ENCODE measurements around the gene TP53RK. TPM values are rescaled to one million over a fixed set of nuclear protein-coding genes. Genes with fewer than 3 reads are reported as not detected.

TP53RK gene
- total and polyA plus RNA-seq, 9 donors = 7.7 to 17.5 (median 13.4) TPM

GRCh38 chr20:46698788-46699187 is 9.5 kb upstream of the TP53RK start:
- 80 to 86% (median 80%) methylated on average over 2 of the region's 2 CpGs for WGBS, 3 donors
- H3K36me3 ChIP-seq = no peaks in the 10 kb centered on the region
- H3K27me3 ChIP-seq = no peaks in the 10 kb centered on the region
- no peak overlapping the region for H3K27ac ChIP-seq
- intact Hi-C loops (cut with DNase I) = no loop called here
- TF ChIP-seq CTCF (IDR thresholded peaks at IDR 0.05) (no peak), EP300 (IDR thresholded peaks at IDR 0.05) (no peak), POLR2A (IDR thresholded peaks at IDR 0.05) (no peak)
- no peaks in the 10 kb centered on the region for H3K9me3 ChIP-seq
- DNase-seq = no peak
- H3K4me1 ChIP-seq (ENCODE audit: insufficient read depth) = no peaks in the 10 kb centered on the region
- no peak overlapping the region for H3K4me3 ChIP-seq

GRCh38 chr20:46696791-46697279 is 7.6 kb upstream of the TP53RK start:
- Histone ChIP-seq H3K27me3 (no peaks in the 10 kb centered on the region), H3K4me1 (ENCODE audit: insufficient read depth) (no peaks in the 10 kb centered on the region), H3K36me3 (no peaks in the 10 kb centered on the region), H3K27ac (no peak overlapping the region), H3K4me3 (no peak overlapping the region), H3K9me3 (no peaks in the 10 kb centered on the region)
- TF ChIP-seq EP300 (IDR thresholded peaks at IDR 0.05) (no peak), POLR2A (IDR thresholded peaks at IDR 0.05) (no peak), CTCF (IDR thresholded peaks at IDR 0.05) (no peak)
- intact Hi-C loops (cut with DNase I) = no loop called here
- WGBS, 3 donors = 76 to 82% (median 77%) methylated on average over 3 of the region's 3 CpGs
- no peak for DNase-seq

- H3K9me3 ChIP-seq = no peaks in the 10 kb centered on the region
- intact Hi-C loops (cut with DNase I) = no loop called here
- no peak for DNase-seq
- no peak overlapping the region for H3K4me3 ChIP-seq
- no peak overlapping the region for H3K27ac ChIP-seq
- no peaks in the 10 kb centered on the region for H3K27me3 ChIP-seq
- 30 to 36% (median 33%) methylated on average over 3 of the region's 3 CpGs for WGBS, 3 donors
- TF ChIP-seq CTCF (IDR thresholded peaks at IDR 0.05) = no peak
- TF ChIP-seq EP300 (IDR thresholded peaks at IDR 0.05) = no peak
- no peak for TF ChIP-seq POLR2A (IDR thresholded peaks at IDR 0.05)
- H3K36me3 ChIP-seq = no peaks in the 10 kb centered on the region
- no peaks in the 10 kb centered on the region for H3K4me1 ChIP-seq (ENCODE audit: insufficient read depth)
Measured at GRCh38 chr20:46695892-46696291, 6.6 kb upstream of the TP53RK start.

GRCh38 chr20:46694484-46694883 is 5.2 kb upstream of the TP53RK start:
- Histone ChIP-seq H3K4me3 (no peak overlapping the region), H3K9me3 (no peaks in the 10 kb centered on the region), H3K36me3 (no peaks in the 10 kb centered on the region), H3K27me3 (no peaks in the 10 kb centered on the region), H3K27ac (no peak overlapping the region), H3K4me1 (ENCODE audit: insufficient read depth) (no peaks in the 10 kb centered on the region)
- WGBS, 3 donors = 45 to 52% (median 47%) methylated on average over 2 of the region's 2 CpGs
- no peak for TF ChIP-seq EP300 (IDR thresholded peaks at IDR 0.05)
- TF ChIP-seq POLR2A (IDR thresholded peaks at IDR 0.05) = no peak
- TF ChIP-seq CTCF (IDR thresholded peaks at IDR 0.05) = no peak
- DNase-seq = no peak
- intact Hi-C loops (cut with DNase I) = no loop called here
